NT2/D1 (cell line): ENCODE results near the gene CPA3.

Experiments
- SUZ12 ChIP-seq: IDR thresholded peaks from 2 replicates; pipeline ENCODE4 v1.6.1; 2011; ENCODE audit not compliant: insufficient read length, insufficient read depth; ENCODE audit errors: extremely low read depth
- ZNF274 ChIP-seq: IDR thresholded peaks from 2 replicates; pipeline ENCODE4 v1.6.1; 2011; ENCODE audit warnings: mild to moderate bottlenecking, low read depth, low read length

DNA sequence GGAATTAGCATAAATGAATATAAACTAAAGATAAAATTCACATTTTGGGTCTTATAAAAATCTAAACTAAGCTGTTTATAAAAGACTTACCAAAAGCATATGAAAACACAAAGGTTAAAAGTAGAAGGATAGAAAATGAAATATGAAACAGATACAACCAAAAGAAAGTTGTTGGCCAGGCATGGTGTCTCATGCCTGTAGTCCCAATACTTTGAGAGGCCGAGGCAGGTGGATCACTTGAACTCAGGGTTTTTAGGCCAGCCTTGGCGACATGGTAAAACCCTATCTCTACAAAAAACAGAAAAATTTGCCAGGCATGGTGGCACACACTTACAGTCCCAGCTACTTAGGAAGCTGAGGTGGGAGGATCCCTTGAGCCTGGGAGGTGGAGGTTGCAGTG is 51.0 kb downstream of the CPA3 start:
- TF ChIP-seq SUZ12 (no peak), ZNF274 (no peak)
